Activated CD8-positive, alpha-beta memory T cell treated with anti-CD3 and anti-CD28 coated beads for 1 hour (primary cell): ENCODE measurements around the gene TLX2.

Experiments used
- DNase-seq, 2 donors: peaks; one replicate each; pipeline ENCODE4 v3.0.0-alpha.2; 2020; ENCODE audit warnings: low read depth in 1 of 2; ENCODE audit errors: extremely low read depth in 1 of 2

Gene TLX2

GRCh38 chr2:74531666-74532065 lies 17.4 kb downstream of the TLX2 start:
- DNase-seq: no peak

- DNase-seq: no peak
Observed at GRCh38 chr2:74532222-74532621, 18.0 kb downstream of the TLX2 start.

DNA sequence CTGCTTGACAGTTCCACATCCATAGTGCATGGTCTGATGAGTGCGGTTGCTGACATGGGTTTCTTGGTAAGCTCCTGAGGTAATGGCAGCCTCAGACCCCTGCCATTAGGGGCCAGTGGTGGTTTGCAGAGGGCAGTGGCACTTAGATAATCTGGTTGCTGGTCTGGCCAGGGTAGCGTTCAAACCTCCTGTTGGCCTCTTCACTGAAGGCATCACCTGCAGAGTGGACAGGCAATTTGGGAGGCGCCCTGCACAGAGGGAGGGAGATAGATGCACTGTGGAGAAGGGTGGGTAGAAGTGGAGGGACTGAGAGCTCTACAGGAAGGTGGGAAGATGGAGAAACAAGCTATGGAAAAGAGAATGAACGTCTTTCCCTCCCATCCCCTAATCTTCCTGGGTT lies 19.2 kb downstream of the TLX2 start:
- DNase-seq: no peak

DNA sequence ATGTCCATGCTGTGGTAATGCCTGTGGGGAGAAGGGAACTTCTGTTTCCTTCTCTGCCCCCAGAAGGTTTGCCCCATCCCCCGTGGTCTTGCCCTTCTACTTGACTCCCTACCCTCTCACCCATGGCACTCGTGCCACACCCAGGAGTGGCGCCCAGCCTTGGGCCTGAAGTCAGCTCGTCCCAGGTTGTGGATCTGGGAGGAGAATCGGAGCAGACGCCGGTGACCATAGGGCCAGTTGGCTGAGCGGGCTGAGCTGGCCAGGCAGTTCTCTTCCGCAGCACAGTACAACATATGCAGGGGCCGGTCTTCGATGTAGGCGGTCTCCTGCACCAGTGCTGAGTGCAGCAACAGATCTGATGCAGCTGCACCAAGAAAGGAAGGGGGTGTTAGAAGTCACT lies 20.2 kb downstream of the TLX2 start:
- no peak for DNase-seq

GRCh38 chr2:74535440-74535965 lies 21.3 kb downstream of the TLX2 start:
- no peak for DNase-seq

- DNase-seq: no peak
Observed at GRCh38 chr2:74536166-74536950, 22.1 kb downstream of the TLX2 start.

GRCh38 chr2:74537140-74537539 lies 22.9 kb downstream of the TLX2 start:
- no peak for DNase-seq

DNA sequence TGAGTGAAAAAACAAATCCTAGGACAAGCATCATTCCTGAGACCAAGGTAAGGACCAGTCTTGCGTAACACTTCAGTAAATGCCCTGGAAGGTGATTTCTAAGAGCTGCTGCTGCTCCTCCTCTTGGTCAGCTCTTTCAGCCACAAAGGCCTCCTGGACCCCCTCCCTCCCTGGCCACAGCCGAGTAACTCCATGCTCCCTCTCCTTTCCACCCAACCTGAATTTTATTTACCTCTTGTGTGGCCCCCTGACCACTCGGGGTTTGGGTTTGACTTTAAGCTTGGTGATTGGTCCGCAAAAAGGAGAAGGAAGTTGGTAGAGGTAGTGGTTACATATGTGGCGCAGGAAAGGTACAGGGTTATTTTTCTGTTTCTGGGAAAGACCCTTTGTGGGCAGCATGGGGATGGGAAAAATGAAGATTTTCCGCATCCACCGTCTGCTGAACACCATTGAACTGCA lies 24.7 kb downstream of the TLX2 start:
- DNase-seq: no peak

DNA sequence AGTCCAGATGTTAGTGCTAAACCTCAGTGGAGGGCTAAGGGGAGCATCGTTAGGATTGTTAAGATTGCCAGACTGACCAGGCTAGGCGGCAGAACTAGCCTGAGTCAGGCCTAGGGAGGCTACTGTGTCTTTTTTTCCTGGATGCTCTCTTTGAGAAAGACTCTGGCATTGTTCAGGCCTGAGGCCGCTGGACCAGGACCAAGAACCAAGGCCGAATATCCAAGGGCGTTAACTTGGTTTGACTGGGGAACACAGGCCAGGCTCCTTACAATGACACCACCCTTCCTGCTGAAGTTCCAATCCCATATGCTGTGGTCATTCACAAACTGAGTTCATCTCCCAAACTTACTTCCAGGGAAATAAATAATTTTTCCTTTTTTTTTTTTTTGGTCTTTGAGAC lies 26.0 kb downstream of the TLX2 start:
- no peak for DNase-seq

- no peak for DNase-seq
Observed at GRCh38 chr2:74542978-74543377, 28.7 kb downstream of the TLX2 start.

DNA sequence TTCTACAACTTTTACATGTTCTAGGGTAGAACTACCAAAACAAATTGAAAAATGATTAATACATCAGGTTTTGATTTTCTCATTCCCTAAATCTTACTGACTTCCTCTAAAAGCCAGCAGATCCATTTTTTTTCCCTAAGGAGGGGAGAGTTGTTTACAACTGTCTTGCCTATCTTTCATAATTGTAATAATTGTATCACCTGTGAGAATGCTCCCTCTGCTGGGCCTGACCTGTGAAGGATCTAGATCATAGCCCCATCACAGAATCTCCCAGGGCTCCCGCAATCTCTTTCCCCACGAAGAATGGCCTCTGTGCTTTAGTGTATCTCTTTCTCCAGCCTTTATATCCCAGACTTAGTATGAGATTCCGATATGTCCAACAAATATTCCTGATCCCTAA lies 30.4 kb downstream of the TLX2 start:
- DNase-seq: no peak

DNA sequence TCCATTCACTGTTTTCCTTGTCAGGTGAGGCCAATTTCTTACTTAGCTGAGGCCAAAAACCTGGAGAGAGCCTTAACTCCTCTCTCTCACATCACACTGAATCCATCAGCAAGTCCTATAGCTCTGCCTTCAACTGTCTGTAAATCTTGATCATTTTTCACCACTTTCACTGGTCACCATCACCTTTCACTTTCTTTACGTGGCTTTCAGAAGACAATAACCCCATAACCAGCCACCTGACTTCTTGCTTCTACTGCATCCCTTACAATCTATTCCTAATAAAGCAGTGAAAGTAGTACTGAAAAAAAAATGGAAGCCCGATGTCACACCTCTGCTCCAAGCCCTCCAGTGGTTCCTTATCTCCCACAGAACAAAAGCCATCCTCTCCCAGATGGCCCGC lies 31.8 kb downstream of the TLX2 start:
- DNase-seq: no peak

GRCh38 chr2:74548285-74548899 lies 34.1 kb downstream of the TLX2 start:
- no peak for DNase-seq

DNA sequence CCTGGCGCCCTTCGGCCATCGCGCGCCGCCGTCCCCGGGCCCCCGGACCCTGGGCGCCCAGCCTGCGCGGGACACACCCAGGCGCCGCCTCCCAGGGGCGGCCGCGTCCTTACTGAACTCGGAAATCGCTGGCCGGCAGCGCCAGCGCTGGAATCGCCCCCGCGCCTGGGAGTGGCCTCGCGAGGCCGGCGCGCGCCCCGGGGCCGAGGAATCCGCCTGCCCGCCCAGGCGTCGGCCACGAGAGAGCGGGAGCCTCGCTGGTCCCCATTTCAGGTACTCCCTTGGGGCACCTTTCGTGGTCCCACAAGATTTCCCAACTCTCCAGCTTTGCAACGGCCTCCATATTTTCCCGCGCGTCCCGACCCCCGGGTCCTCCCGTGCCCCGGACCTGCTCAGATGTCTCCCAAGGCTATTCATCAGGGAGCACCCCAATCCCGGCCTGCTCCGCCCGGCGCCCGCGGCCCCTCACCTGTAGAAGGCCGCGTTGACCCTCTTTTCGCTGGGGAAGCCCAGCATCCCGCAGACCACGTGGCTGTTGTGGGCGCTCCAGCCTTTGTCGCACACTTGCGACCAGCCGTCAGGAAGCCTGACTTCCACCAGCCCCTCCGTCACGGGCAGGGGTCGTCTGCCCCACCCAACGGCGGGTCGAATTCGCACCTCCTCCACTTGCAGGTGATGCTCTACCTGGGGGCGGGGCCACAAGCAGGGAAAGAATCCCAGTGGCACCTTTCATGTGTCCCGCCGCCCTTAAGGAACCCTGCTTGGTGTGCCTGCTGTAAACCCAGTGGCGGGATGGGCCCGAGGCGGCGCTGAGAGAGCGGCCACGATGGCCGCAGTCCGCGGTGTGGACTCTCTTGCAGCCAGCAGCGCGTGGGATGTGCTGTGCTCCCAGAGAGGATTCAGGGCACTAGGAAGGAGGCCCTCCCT lies 34.9 kb downstream of the TLX2 start:
- no peak for DNase-seq

- DNase-seq: no peak
Observed at GRCh38 chr2:74550231-74550630, 36.0 kb downstream of the TLX2 start.

- DNase-seq: no peak
Observed at GRCh38 chr2:74551530-74551929, 37.3 kb downstream of the TLX2 start.

DNA sequence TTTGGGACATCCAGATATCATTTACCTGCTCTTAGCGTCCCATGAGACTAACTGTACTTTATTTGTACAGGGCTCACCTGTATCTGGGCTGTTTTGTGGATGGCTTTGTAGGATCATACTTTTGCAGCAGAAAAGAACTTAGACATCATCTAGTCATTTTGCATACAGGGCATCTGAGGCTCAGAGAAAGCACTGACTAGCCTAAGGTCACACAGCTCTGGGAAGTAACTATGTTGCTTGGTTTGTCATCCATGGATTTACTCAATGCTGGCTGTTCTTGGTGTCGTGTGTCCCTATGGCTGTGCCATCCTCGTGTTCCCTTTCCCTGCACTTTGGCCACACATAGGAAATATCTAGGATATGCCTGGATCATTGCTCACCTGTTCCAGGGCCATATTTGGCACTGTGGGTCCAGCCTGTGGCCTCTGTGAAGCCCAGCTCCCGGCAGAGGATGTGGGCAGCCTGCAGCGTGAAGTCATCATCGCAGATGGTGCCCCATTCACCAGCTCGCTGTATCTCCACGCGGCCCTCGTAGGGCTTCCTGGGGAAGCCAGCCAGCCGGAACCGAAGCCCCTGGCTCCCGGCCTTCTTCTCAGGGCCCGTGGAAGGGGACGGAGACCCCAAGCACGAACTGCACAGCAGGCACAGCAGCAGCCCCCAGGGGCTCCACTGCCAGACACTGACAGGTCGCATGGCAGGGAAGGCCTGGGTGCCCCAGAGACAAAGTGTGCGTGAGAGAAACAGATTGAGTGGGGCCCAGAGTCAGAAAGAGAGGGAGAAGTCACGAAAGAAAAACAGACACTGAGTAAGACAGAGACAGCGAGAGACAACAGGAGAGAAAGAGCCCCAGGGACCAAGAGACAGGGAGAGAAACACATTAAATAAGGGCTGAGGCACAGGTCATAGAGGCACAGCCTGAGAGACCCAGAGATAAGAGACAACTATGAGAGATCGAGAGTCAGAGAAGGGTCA lies 38.0 kb downstream of the TLX2 start:
- DNase-seq: no peak

- DNase-seq: no peak
Observed at GRCh38 chr2:74552914-74553811, 38.9 kb downstream of the TLX2 start.
